IMR-90 (cell line): Measurements from ENCODE around the gene COX19. TPM values are rescaled to one million over a fixed set of nuclear protein-coding genes. Genes with fewer than 3 reads are reported as not detected.

Experiments used
- ATAC-seq: fragments of 200-7000 bp; cut with Tn5 transposase; 2 replicates; pipeline ENCODE4 v1.9.1; 2020; ENCODE audit warnings: low read depth, mild to moderate bottlenecking, moderate library complexity
- BruUV-seq: library from RNA; stranded (reverse); fragments of 400-500 nt; replicated peaks from 2 replicates; lab custom pipeline; 2021; lab: Mats Ljungman, UMichigan
- CTCF ChIA-PET: fragments of 300-600 bp; formaldehyde crosslinking; extraction: SDS; loops from one replicate; lab custom pipeline; 2021; ENCODE audit warnings: antibody characterized with exemption; lab: Yijun Ruan, JAX
- POLR2A ChIA-PET: fragments of 300-600 bp; sonication (Branson Sonifier 250); formaldehyde crosslinking; loops from one replicate; lab custom pipeline; 2022; ENCODE audit warnings: antibody characterized with exemption; ENCODE audit not compliant: unreplicated experiment; lab: Charles Lee
- DNase-seq: peaks from one replicate; pipeline ENCODE4 v3.0.0; 2013
- H2AFZ ChIP-seq: replicated peaks from 2 replicates; pipeline ENCODE3; 2013; ENCODE audit warnings: low read length, mild to moderate bottlenecking; ENCODE audit not compliant: poor library complexity
- H2AK5ac ChIP-seq: 2 replicates; pipeline ENCODE4 v1.6.1; 2013; ENCODE audit warnings: low read depth, low read length, inconsistent platforms
- H2AK9ac ChIP-seq: replicated peaks from 2 replicates; pipeline ENCODE3; 2013; ENCODE audit warnings: mild to moderate bottlenecking, low read depth, low read length, moderate library complexity; ENCODE audit not compliant: poor library complexity
- H2BK120ac ChIP-seq: 2 replicates; pipeline ENCODE4 v1.6.1; 2013; ENCODE audit warnings: low read depth, low read length, inconsistent platforms
- H2BK15ac ChIP-seq: 3 replicates; pipeline ENCODE4 v1.6.1; 2013; ENCODE audit warnings: low read depth, low read length, inconsistent platforms
- H2BK20ac ChIP-seq: 2 replicates; pipeline ENCODE4 v1.6.1; 2013; ENCODE audit warnings: low read depth, mild to moderate bottlenecking, inconsistent platforms, low read length, moderate library complexity
- H2BK5ac ChIP-seq: 2 replicates; pipeline ENCODE4 v1.6.1; 2013; ENCODE audit warnings: mild to moderate bottlenecking, low read depth, low read length, inconsistent platforms; ENCODE audit not compliant: poor library complexity, severe bottlenecking
- H3K14ac ChIP-seq: replicated peaks from 2 replicates; pipeline ENCODE4 v1.6.1; 2013; ENCODE audit warnings: low read depth, low read length, inconsistent platforms
- H3K18ac ChIP-seq: 2 replicates; pipeline ENCODE4 v1.6.1; 2013; ENCODE audit warnings: low read depth, low read length, control low read depth
- H3K23ac ChIP-seq: 2 replicates; pipeline ENCODE4 v1.6.1; 2013; ENCODE audit warnings: low read depth, low read length, inconsistent platforms
- H3K27ac ChIP-seq: 2 replicates; pipeline ENCODE4 v1.5.1; 2013; ENCODE audit warnings: mild to moderate bottlenecking, control low read depth, low read length; ENCODE audit not compliant: insufficient read depth
- H3K27me3 ChIP-seq: 2 replicates; pipeline ENCODE4 v1.6.1; 2013; ENCODE audit warnings: low read length; ENCODE audit not compliant: control insufficient read depth, insufficient read depth
- H3K36me3 ChIP-seq: 2 replicates; pipeline ENCODE4 v1.6.1; 2013; ENCODE audit warnings: low read length, mixed read lengths; ENCODE audit not compliant: control insufficient read depth, insufficient read depth
- H3K4ac ChIP-seq: 2 replicates; pipeline ENCODE4 v1.6.1; 2013; ENCODE audit warnings: low read depth, low read length, inconsistent platforms
- H3K4me1 ChIP-seq: 2 replicates; pipeline ENCODE4 v1.6.1; 2013; ENCODE audit warnings: low read length, mixed read lengths; ENCODE audit not compliant: control insufficient read depth, insufficient read depth
- H3K4me2 ChIP-seq: 2 replicates; pipeline ENCODE4 v1.6.1; 2013; ENCODE audit warnings: low read depth, mild to moderate bottlenecking, control low read depth, low read length, moderate library complexity
- H3K4me3 ChIP-seq: 2 replicates; pipeline ENCODE4 v1.5.1; 2013; ENCODE audit warnings: low read depth, mild to moderate bottlenecking, control low read depth, low read length, moderate library complexity; ENCODE audit not compliant: insufficient read depth
- H3K56ac ChIP-seq: 2 replicates; pipeline ENCODE4 v1.6.1; 2013; ENCODE audit warnings: low read length, inconsistent platforms; ENCODE audit not compliant: insufficient read depth; ENCODE audit errors: extremely low read depth
- H3K79me1 ChIP-seq, 2 experiments: 2 replicates each; pipeline ENCODE4 v1.6.1; 2013; ENCODE audit warnings: low read length in 2 of 2, inconsistent platforms in 1 of 2, low read depth in 1 of 2
- H3K9ac ChIP-seq: 2 replicates; pipeline ENCODE4 v1.6.1; 2013; ENCODE audit warnings: low read depth, low read length, control low read depth
- H3K9me1 ChIP-seq: 2 replicates; pipeline ENCODE4 v1.6.1; 2013; ENCODE audit warnings: low read length, inconsistent platforms; ENCODE audit not compliant: insufficient read depth
- H3K9me3 ChIP-seq: 2 replicates; pipeline ENCODE4 v1.6.1; 2013; ENCODE audit warnings: low read length; ENCODE audit not compliant: control insufficient read depth, insufficient read depth
- H4K20me1 ChIP-seq: 2 replicates; pipeline ENCODE4 v1.6.1; 2013; ENCODE audit warnings: low read length, inconsistent platforms; ENCODE audit not compliant: insufficient read depth
- H4K5ac ChIP-seq: 2 replicates; pipeline ENCODE4 v1.6.1; 2013; ENCODE audit warnings: mild to moderate bottlenecking, low read depth, low read length, control low read depth
- H4K8ac ChIP-seq, 2 experiments: 2 replicates each; pipeline ENCODE4 v1.6.1; 2013; ENCODE audit warnings: low read depth in 2 of 2, low read length in 2 of 2, control low read depth in 1 of 2, inconsistent platforms in 1 of 2
- H4K91ac ChIP-seq: 2 replicates; pipeline ENCODE4 v1.6.1; 2013; ENCODE audit warnings: low read depth, low read length, inconsistent platforms; ENCODE audit not compliant: insufficient read depth
- BHLHE40 ChIP-seq: fragments of 150-350 bp; IDR thresholded peaks from 2 replicates; pipeline ENCODE4 v1.6.1; 2016; ENCODE audit warnings: mild to moderate bottlenecking, low read depth, low read length
- CEBPB ChIP-seq: IDR thresholded peaks from 2 replicates; pipeline ENCODE4 v1.6.1; 2012; ENCODE audit warnings: low read depth, low read length, improper control_type of control experiment
- CHD1 ChIP-seq: IDR thresholded peaks from 2 replicates; pipeline ENCODE4 v1.6.1; 2012; ENCODE audit warnings: low read depth, low read length, improper control_type of control experiment
- FOS ChIP-seq: fragments of 150-350 bp; IDR thresholded peaks from 2 replicates; pipeline ENCODE4 v1.6.1; 2016; ENCODE audit warnings: low read depth, low read length
- MAFK ChIP-seq: IDR thresholded peaks from 2 replicates; pipeline ENCODE4 v1.6.1; 2012; ENCODE audit warnings: low read depth, low read length, improper control_type of control experiment
- MAZ ChIP-seq: IDR thresholded peaks from 2 replicates; pipeline ENCODE4 v1.6.1; 2012; ENCODE audit warnings: low read depth, mild to moderate bottlenecking, low read length, improper control_type of control experiment, moderate library complexity, borderline replicate concordance
- MXI1 ChIP-seq: IDR thresholded peaks from 2 replicates; pipeline ENCODE4 v1.6.1; 2012; ENCODE audit warnings: low read depth, mild to moderate bottlenecking, low read length, moderate library complexity, borderline replicate concordance
- NFE2L2 ChIP-seq: fragments of 150-350 bp; IDR thresholded peaks from 2 replicates; pipeline ENCODE4 v1.6.1; 2016; ENCODE audit warnings: low read depth, mild to moderate bottlenecking, low read length
- POLR2A ChIP-seq: IDR thresholded peaks from 2 replicates; pipeline ENCODE4 v1.6.1; 2012; ENCODE audit warnings: mild to moderate bottlenecking, low read depth, low read length
- RAD21 ChIP-seq: IDR thresholded peaks from 2 replicates; pipeline ENCODE4 v1.6.1; 2012; ENCODE audit warnings: low read length, improper control_type of control experiment
- RFX5 ChIP-seq: IDR thresholded peaks from 2 replicates; pipeline ENCODE4 v1.8.0; 2012; ENCODE audit warnings: low read depth, mild to moderate bottlenecking, low read length, moderate library complexity
- SMC3 ChIP-seq: fragments of 150-350 bp; IDR thresholded peaks from 2 replicates; pipeline ENCODE4 v1.6.1; 2016; ENCODE audit warnings: low read depth, mild to moderate bottlenecking, antibody characterized with exemption, low read length, moderate library complexity
- WGBS, 2 experiments: methylation state at CpG; one replicate each; pipeline versions ENCODE4 v1.1.5 to v1.1.7; 2013; ENCODE audit warnings: missing lambda C conversion rate in 2 of 2; ENCODE audit not compliant: insufficient read length in 1 of 2; ENCODE audit errors: extremely low coverage in 2 of 2; 5-methylcytosine and 5-hydroxymethylcytosine counted together
- dilution Hi-C: fragments of 300-500 bp; cut with HindIII; formaldehyde crosslinking; loops from one replicate; pipeline ENCODE4 v1.14.3; 2018; ENCODE audit warnings: low sequenced_read_pairs; ENCODE audit not compliant: unreplicated experiment
- in situ Hi-C: fragments of 300-500 bp; cut with MboI; formaldehyde crosslinking; loops from 3 replicates; pipeline ENCODE4 v1.14.3; 2019; ENCODE audit warnings: low sequenced_read_pairs, inconsistent platforms, mixed read lengths
- intact Hi-C: fragments of 100-400 bp; cut with micrococcal nuclease; formaldehyde crosslinking; loops from 2 replicates; pipeline ENCODE4 v1.10.0; 2022
- polyA plus RNA-seq, 3 experiments: library from polyadenylated mRNA; depleted of rRNA; stranded (reverse); fragments of >200 nt; gene quantifications; 2 replicates each; pipeline ENCODE4 v1.2.3, GENCODE V29; 2012; ENCODE audit warnings: low replicate concordance in 1 of 3
- total RNA-seq: library from RNA; depleted of rRNA; stranded (reverse); fragments of >200 nt; gene quantifications from 2 replicates; pipeline ENCODE4 v1.2.3, GENCODE V29; 2012
- TF ChIP-seq, protein P1 (sequence below): fragments of 150-350 bp; IDR thresholded peaks from 2 replicates; pipeline ENCODE4 v1.6.1; 2016; ENCODE audit warnings: low read depth, mild to moderate bottlenecking, low read length, moderate library complexity, borderline replicate concordance
- TF ChIP-seq, protein P2 (sequence below): conservative IDR thresholded peaks from 2 replicates; pipeline ENCODE4 v1.5.1; 2012; ENCODE audit warnings: mild to moderate bottlenecking, low read depth, low read length, improper control_type of control experiment
- TF ChIP-seq, protein P3 (sequence below): fragments of 150-350 bp; IDR thresholded peaks from 2 replicates; pipeline ENCODE4 v1.6.1; 2017; ENCODE audit warnings: mild to moderate bottlenecking, antibody characterized with exemption, low read length, low read depth

Gene COX19
- total and polyA plus RNA-seq, 2 of the 4 experiments (the other 2 are of a cell fraction) = 3.9 to 7.3 TPM

DNA sequence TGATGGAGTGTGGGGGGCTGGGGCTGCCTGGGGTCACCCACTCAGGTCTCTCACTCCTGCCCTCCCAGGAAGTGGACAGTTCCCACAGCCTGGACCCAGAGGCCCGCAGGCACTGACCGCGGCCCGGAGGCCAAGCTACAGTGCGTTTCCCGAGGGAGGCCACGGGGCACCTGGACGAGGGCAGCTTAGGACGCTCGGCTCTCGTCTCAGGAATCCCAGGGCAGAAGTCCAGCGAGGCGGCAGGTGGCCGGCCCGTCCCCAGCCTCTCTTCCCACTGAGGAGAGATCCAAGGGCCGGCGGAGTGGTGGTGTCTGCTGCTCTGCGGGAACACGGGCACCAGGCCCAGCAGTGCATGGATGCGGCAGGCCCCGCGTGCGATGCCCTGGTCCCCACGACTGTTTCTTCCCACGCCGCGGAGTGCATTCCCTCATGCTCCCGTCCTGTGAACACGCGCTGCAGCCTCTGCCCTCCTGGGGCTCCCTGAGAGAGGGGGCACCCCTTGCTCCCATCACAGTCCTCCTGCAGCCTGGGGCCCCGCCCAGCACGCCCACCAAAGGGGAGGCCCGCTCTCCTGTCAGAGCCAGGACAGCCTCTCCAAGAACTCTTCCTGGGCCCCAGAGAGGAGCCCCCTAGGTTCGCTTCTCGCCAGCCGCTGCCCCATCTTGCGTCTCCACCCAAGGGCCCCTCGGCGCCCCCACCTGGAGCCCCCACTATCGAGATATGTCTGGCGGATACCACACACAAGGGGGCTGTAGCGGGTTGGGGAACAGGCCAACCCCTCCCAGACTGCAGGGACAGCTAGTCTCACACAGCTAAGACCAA lies 44.7 kb upstream of the COX19 start:
- POLR2A ChIA-PET = no interaction called here
- Histone ChIP-seq H4K20me1 (peaks cover 39% of the 10 kb centered on the region), H4K8ac (no peak overlapping the region), H2AFZ (no peak overlapping the region), H3K4ac (no peak overlapping the region), H3K14ac (no peak overlapping the region), H3K36me3 (peaks cover 26% of the 10 kb centered on the region), H3K9ac (no peak overlapping the region), H3K4me3 (no peak overlapping the region), H3K4me1 (no peaks in the 10 kb centered on the region), H3K56ac (no peak overlapping the region; the same call in 1 of the 2 replicates), H2AK9ac (no peak overlapping the region), H2AK5ac (no peak overlapping the region), H3K27ac (no peak overlapping the region), H4K5ac (no peak overlapping the region), H3K27me3 (no peaks in the 10 kb centered on the region), H4K91ac (no peak overlapping the region), H3K18ac (no peak overlapping the region), H3K4me2 (no peak overlapping the region), H3K79me1 (peaks cover 11 to 67% of the 10 kb centered on the region in 2 experiments), H2BK120ac (no peak overlapping the region), H2BK5ac (no peak overlapping the region), H3K9me1 (peaks cover 5% of the 10 kb centered on the region; the same call in 1 of the 2 replicates), H2BK20ac (no peak overlapping the region), H2BK15ac (no peak overlapping the region), H3K9me3 (peaks cover 3% of the 10 kb centered on the region; the same call in 1 of the 2 replicates), H3K23ac (no peak overlapping the region)
- DNase-seq = no peak
- BruUV-seq = no TSS peak
- intact Hi-C loops (no loop called here), dilution Hi-C loops (no loop called here), in situ Hi-C loops (no loop called here)
- 95% methylated on average over 25 of the region's 42 CpGs; no CpG with 5 or more reads in 1 of the 2 experiments for WGBS, 2 experiments
- CTCF ChIA-PET = interaction anchor here (0.6 kb wide), 1 partner anchor 21 kb away, joined by 3 read pairs; no protein-coding TSS in a partner anchor
- ATAC-seq = no peak
- TF ChIP-seq FOS (no peak), SMC3 (no peak), NFE2L2 (no peak), POLR2A (no peak), RAD21 (no peak), CHD1 (no peak), RFX5 (no peak), MAZ (no peak), BHLHE40 (no peak), MXI1 (no peak), MAFK (no peak), CEBPB (no peak)
- TF ChIP-seq, protein P1, sequence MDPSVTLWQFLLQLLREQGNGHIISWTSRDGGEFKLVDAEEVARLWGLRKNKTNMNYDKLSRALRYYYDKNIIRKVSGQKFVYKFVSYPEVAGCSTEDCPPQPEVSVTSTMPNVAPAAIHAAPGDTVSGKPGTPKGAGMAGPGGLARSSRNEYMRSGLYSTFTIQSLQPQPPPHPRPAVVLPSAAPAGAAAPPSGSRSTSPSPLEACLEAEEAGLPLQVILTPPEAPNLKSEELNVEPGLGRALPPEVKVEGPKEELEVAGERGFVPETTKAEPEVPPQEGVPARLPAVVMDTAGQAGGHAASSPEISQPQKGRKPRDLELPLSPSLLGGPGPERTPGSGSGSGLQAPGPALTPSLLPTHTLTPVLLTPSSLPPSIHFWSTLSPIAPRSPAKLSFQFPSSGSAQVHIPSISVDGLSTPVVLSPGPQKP = no peak
- TF ChIP-seq, protein P2, sequence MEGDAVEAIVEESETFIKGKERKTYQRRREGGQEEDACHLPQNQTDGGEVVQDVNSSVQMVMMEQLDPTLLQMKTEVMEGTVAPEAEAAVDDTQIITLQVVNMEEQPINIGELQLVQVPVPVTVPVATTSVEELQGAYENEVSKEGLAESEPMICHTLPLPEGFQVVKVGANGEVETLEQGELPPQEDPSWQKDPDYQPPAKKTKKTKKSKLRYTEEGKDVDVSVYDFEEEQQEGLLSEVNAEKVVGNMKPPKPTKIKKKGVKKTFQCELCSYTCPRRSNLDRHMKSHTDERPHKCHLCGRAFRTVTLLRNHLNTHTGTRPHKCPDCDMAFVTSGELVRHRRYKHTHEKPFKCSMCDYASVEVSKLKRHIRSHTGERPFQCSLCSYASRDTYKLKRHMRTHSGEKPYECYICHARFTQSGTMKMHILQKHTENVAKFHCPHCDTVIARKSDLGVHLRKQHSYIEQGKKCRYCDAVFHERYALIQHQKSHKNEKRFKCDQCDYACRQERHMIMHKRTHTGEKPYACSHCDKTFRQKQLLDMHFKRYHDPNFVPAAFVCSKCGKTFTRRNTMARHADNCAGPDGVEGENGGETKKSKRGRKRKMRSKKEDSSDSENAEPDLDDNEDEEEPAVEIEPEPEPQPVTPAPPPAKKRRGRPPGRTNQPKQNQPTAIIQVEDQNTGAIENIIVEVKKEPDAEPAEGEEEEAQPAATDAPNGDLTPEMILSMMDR = no peak
- TF ChIP-seq, protein P3, sequence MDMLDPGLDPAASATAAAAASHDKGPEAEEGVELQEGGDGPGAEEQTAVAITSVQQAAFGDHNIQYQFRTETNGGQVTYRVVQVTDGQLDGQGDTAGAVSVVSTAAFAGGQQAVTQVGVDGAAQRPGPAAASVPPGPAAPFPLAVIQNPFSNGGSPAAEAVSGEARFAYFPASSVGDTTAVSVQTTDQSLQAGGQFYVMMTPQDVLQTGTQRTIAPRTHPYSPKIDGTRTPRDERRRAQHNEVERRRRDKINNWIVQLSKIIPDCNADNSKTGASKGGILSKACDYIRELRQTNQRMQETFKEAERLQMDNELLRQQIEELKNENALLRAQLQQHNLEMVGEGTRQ = no peak
